GM21423 (cell line): ENCODE measurements around the gene LRRTM4.
"Not testable (repeated sequence)": the region's sequence is repeated elsewhere in the genome, so short reads cannot be mapped to it uniquely, and the experiment has no call there.

Source experiments
- ATAC-seq: cut with Tn5 transposase; IDR thresholded peaks from one replicate; pipeline ENCODE4 v1.9.1; 2021; ENCODE audit warnings: mild to moderate bottlenecking, moderate library complexity; ENCODE audit not compliant: unreplicated experiment

Gene LRRTM4

GRCh38 chr2:76921006-76921405 lies 601.2 kb downstream of the LRRTM4 start:
- ATAC-seq: no peak

GRCh38 chr2:76895469-76895868 lies 626.7 kb downstream of the LRRTM4 start:
- ATAC-seq: no peak

- ATAC-seq: no peak
These were observed 651.6 kb downstream of the LRRTM4 start for GRCh38 chr2:76870581-76870980.

GRCh38 chr2:76870011-76870410 lies 652.2 kb downstream of the LRRTM4 start:
- no peak for ATAC-seq

GRCh38 chr2:76867854-76868253 lies 654.3 kb downstream of the LRRTM4 start:
- ATAC-seq: no peak

GRCh38 chr2:76866464-76866863 lies 655.7 kb downstream of the LRRTM4 start:
- no peak for ATAC-seq

GRCh38 chr2:76862901-76863300 lies 659.3 kb downstream of the LRRTM4 start:
- no peak for ATAC-seq

- ATAC-seq: no peak
These were observed 660.5 kb downstream of the LRRTM4 start for GRCh38 chr2:76861708-76862107.

- no peak for ATAC-seq
These were observed 671.2 kb downstream of the LRRTM4 start for GRCh38 chr2:76851000-76851399.

- ATAC-seq: no peak
These were observed 673.1 kb downstream of the LRRTM4 start for GRCh38 chr2:76849086-76849485.

GRCh38 chr2:76839826-76840225 lies 682.4 kb downstream of the LRRTM4 start:
- ATAC-seq: no peak

GRCh38 chr2:76829374-76830234 lies 692.6 kb downstream of the LRRTM4 start:
- no peak for ATAC-seq

- no peak for ATAC-seq
These were observed 695.5 kb downstream of the LRRTM4 start for GRCh38 chr2:76826691-76827090.

- no peak for ATAC-seq
These were observed 696.8 kb downstream of the LRRTM4 start for GRCh38 chr2:76825140-76825970.

GRCh38 chr2:76821731-76822130 lies 700.4 kb downstream of the LRRTM4 start:
- no peak for ATAC-seq

GRCh38 chr2:76813084-76813483 lies 709.1 kb downstream of the LRRTM4 start:
- ATAC-seq: no peak

GRCh38 chr2:76812156-76812555 lies 710.0 kb downstream of the LRRTM4 start:
- no peak for ATAC-seq

GRCh38 chr2:76809136-76809535 lies 713.0 kb downstream of the LRRTM4 start:
- ATAC-seq: no peak

- ATAC-seq: no peak
These were observed 713.4 kb downstream of the LRRTM4 start for GRCh38 chr2:76808732-76809131.

- ATAC-seq: no peak
These were observed 728.4 kb downstream of the LRRTM4 start for GRCh38 chr2:76793647-76794334.

GRCh38 chr2:76781313-76781712 lies 740.9 kb downstream of the LRRTM4 start:
- not testable (repeated sequence) for ATAC-seq
